Activated CD4-positive, alpha-beta T cell treated with anti-CD3 and anti-CD28 coated beads, Interleukin-2, amount 50 U/mL, for 4 hours (primary cell): ENCODE results near the gene AZGP1.
"Not testable (repeated sequence)": the region's sequence is repeated elsewhere in the genome, so short reads cannot be mapped to it uniquely, and the experiment has no call there.

Source experiments
- DNase-seq, 2 experiments: peaks; one replicate each; pipeline ENCODE4 v3.0.0-alpha.2; 2020

The AZGP1 gene

GRCh38 chr7:99975782-99976521 lies at the start of gene AZGP1:
Gene AZGP1 (minus strand): TSS chr7:99976031. CDS start chr7:99976020, 11 bp downstream.
- DNase-seq, result no peak

GRCh38 chr7:100024020-100024619 lies 48.3 kb upstream of the AZGP1 start:
- no peak for DNase-seq

- no peak for DNase-seq
Measured at GRCh38 chr7:100023526-100023925, 47.7 kb upstream of the AZGP1 start.

GRCh38 chr7:100022621-100023020 lies 46.8 kb upstream of the AZGP1 start:
- no peak for DNase-seq

GRCh38 chr7:100021297-100021696 lies 45.5 kb upstream of the AZGP1 start:
- no peak for DNase-seq

GRCh38 chr7:100019908-100020307 lies 44.1 kb upstream of the AZGP1 start:
- no peak for DNase-seq

- no peak for DNase-seq
Measured at GRCh38 chr7:100017875-100018274, 42.0 kb upstream of the AZGP1 start.

GRCh38 chr7:100017300-100017699 lies 41.5 kb upstream of the AZGP1 start:
- DNase-seq, result no peak

- no peak for DNase-seq
Measured at GRCh38 chr7:100016215-100016901, 40.5 kb upstream of the AZGP1 start.

- DNase-seq, result peak; percentile 78 to 82
Measured at GRCh38 chr7:100015232-100016214, 39.7 kb upstream of the AZGP1 start, which contains the start of gene ZKSCAN1. Gene ZKSCAN1 (plus strand): TSS chr7:100015596. CDS start chr7:100023507, 7,911 bp downstream.

- DNase-seq, result peak; percentile 19 to 40
Measured at GRCh38 chr7:100013328-100013676, 37.5 kb upstream of the AZGP1 start.

GRCh38 chr7:100012385-100013327 lies 36.8 kb upstream of the AZGP1 start:
- not testable (repeated sequence) for DNase-seq

GRCh38 chr7:100011516-100011915 lies 35.7 kb upstream of the AZGP1 start:
- DNase-seq, result no peak

GRCh38 chr7:100010901-100011300 lies 35.1 kb upstream of the AZGP1 start:
- no peak for DNase-seq

GRCh38 chr7:100009952-100010351 lies 34.1 kb upstream of the AZGP1 start:
- DNase-seq, result not testable (repeated sequence)

- no peak for DNase-seq
Measured at GRCh38 chr7:100008525-100008924, 32.7 kb upstream of the AZGP1 start.

GRCh38 chr7:100007887-100008286 lies 32.1 kb upstream of the AZGP1 start:
- DNase-seq, result no peak

- no peak for DNase-seq
Measured at GRCh38 chr7:100003711-100004661, 28.2 kb upstream of the AZGP1 start.

- no peak for DNase-seq
Measured at GRCh38 chr7:100000239-100000638, 24.4 kb upstream of the AZGP1 start.

- peak; percentile 36 to 44 for DNase-seq
Measured at GRCh38 chr7:99997545-99998137, 21.8 kb upstream of the AZGP1 start.
